ENCODE results near the gene SEL1L. TPM values are rescaled to one million over a fixed set of nuclear protein-coding genes. Genes with fewer than 3 reads are reported as not detected.
"Not testable (repeated sequence)": the region's sequence is repeated elsewhere in the genome, so short reads cannot be mapped to it uniquely, and the experiment has no call there.

Gene SEL1L
- total and polyA plus RNA-seq, 4 donors, result 13.2 to 101 (median 49.2) TPM

DNA sequence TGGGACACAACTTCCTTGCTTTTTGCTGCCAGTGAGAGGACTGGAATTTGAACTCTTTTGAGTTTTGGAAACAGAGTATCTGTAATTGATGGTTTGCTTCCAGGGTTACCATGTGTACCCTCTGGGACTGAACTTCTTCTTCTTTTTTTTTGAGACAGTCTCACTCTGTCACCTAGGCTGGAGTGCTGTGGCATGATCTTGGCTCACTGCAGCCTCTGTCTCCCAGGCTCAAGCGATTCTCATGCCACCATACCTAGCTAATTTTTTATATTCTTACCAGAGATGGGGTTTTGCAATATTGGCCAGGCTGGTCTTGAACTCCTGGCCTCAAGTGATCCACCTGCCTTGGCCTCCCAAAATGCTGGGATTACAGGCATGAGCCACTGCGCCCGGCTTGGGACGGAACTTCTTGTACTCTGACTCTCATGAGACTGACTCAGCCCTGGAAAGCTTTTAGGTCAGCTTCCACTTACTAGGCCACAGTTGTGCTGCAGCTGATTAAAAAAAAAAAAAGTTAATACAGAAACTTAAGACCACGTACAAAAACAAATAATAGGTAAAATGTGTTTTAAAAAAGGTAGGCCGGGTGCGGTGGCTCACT, 15.8 kb downstream of the SEL1L start:
- H3K4me3 ChIP-seq, result no peak overlapping the region
- no peak for ATAC-seq (ENCODE audit: insufficient read depth, low FRiP score)
- TF ChIP-seq, protein P1, sequence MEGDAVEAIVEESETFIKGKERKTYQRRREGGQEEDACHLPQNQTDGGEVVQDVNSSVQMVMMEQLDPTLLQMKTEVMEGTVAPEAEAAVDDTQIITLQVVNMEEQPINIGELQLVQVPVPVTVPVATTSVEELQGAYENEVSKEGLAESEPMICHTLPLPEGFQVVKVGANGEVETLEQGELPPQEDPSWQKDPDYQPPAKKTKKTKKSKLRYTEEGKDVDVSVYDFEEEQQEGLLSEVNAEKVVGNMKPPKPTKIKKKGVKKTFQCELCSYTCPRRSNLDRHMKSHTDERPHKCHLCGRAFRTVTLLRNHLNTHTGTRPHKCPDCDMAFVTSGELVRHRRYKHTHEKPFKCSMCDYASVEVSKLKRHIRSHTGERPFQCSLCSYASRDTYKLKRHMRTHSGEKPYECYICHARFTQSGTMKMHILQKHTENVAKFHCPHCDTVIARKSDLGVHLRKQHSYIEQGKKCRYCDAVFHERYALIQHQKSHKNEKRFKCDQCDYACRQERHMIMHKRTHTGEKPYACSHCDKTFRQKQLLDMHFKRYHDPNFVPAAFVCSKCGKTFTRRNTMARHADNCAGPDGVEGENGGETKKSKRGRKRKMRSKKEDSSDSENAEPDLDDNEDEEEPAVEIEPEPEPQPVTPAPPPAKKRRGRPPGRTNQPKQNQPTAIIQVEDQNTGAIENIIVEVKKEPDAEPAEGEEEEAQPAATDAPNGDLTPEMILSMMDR (IDR thresholded peaks at IDR 0.05; ENCODE audit: control extremely low read depth, extremely low read depth), result no peak
- H3K9me3 ChIP-seq (ENCODE audit: control insufficient read depth in 4 of 4, insufficient read depth in 3 of 4, low read length in 3 of 4), result no peaks in the 10 kb centered on the region
- peaks cover 4 to 25% (median 12%) of the 10 kb centered on the region in 5 donors for H3K4me1 ChIP-seq (ENCODE audit: control insufficient read depth in 5 of 5, insufficient read depth in 5 of 5, low read length in 5 of 5)
- H3K9ac ChIP-seq (ENCODE audit: insufficient read depth in 1 of 2, low read length in 2 of 2), result no peak overlapping the region
- DNase-seq, result no peak
- WGBS, 2 donors, result 70 to 89% methylated on average over 7 of the region's 7 CpGs
- H3K27me3 ChIP-seq (ENCODE audit: control insufficient read depth in 3 of 3, insufficient read depth in 3 of 3, low read length in 2 of 3), result no peaks in the 10 kb centered on the region
- H3K27ac ChIP-seq (ENCODE audit: low read depth in 1 of 2, low read length in 1 of 2), result peak overlapping the region; percentile 59 to 76
- H3K36me3 ChIP-seq (ENCODE audit: control insufficient read depth in 4 of 4, insufficient read depth in 4 of 4, low read length in 4 of 4), result peaks cover 9 to 23% (median 16%) of the 10 kb centered on the region in 4 donors

DNA sequence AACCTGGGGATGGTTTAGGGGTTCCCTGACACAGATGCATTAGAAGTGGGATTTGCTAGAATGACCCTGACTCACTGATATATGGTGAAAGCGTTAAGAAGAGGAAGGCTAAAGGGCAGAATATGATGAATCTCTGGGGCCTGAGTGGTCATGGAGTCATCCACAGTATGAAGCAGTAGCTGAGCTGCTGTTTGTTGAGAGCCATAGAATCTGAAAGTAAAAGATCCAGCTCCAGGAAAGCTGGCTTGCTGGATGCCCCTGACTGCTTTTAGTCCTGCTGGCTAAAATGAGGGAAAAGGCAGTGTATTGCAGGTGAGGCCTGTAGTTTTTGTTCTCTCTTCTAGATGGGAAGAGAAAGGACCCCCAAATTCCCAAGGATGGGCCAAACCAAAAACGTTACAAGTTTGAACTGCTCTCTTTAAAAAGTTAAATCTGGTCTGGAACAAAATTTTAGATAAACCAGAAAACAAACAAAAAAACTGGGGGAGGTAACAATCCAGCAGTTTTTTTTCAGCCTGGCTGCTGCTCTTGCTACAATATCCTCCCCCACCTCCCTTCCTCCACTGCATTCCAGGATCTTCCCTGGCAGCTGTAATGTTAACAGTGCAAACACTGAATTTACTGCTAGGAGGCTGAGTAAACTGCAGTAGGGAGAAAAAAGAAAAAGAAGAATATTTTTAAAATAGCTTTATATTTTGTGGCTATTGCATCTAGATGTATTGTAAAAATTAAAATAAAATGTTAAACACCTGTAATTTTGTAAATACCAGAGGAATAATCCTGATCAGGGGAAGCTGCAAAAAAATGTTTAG, 16.5 kb downstream of the SEL1L start:
- ATAC-seq (ENCODE audit: insufficient read depth, low FRiP score) (no peak), DNase-seq (peak; percentile 68 to 86 (median 71))
- TF ChIP-seq, protein P1 (IDR thresholded peaks at IDR 0.05; ENCODE audit: control extremely low read depth, extremely low read depth), result no peak
- Histone ChIP-seq H3K4me1 (ENCODE audit: control insufficient read depth in 5 of 5, insufficient read depth in 5 of 5, low read length in 5 of 5) (peaks cover 4 to 25% (median 12%) of the 10 kb centered on the region in 5 donors), H3K27me3 (ENCODE audit: control insufficient read depth in 3 of 3, insufficient read depth in 3 of 3, low read length in 2 of 3) (no peaks in the 10 kb centered on the region), H3K9ac (ENCODE audit: insufficient read depth in 1 of 2, low read length in 2 of 2) (peak overlapping the region in 1 of 2 donors; percentile 24), H3K9me3 (ENCODE audit: control insufficient read depth in 4 of 4, insufficient read depth in 3 of 4, low read length in 3 of 4) (no peaks in the 10 kb centered on the region), H3K4me3 (no peak overlapping the region), H3K36me3 (ENCODE audit: control insufficient read depth in 4 of 4, insufficient read depth in 4 of 4, low read length in 4 of 4) (peaks cover 11 to 24% (median 14%) of the 10 kb centered on the region in 4 donors), H3K27ac (ENCODE audit: low read depth in 1 of 2, low read length in 1 of 2) (peak overlapping the region; percentile 10 to 76)
- 49 to 68% methylated on average over 2 of the region's 2 CpGs for WGBS, 2 donors

DNA sequence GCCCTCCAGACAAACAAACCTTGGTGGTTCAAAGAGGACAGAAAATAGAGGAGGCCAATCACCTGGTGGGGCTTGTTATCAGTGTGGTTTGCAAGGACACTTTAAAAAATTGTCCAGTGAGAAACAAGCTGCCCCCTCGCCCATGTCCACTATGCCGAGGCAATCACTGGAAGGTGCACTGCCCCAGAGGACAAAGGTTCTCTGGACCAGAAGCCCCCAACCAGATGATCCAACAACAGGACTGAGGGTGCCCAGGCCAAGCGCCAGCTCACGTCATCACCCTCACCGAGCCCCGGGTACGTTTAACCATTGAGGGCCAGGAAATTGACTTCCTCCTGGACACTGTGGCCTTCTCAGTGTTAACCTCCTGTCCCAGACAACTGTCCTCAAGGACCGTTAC, 17.7 kb downstream of the SEL1L start:
- DNase-seq, result not testable (repeated sequence)
- Histone ChIP-seq H3K36me3 (ENCODE audit: control insufficient read depth in 4 of 4, insufficient read depth in 4 of 4, low read length in 4 of 4) (peaks cover 7 to 27% (median 14%) of the 10 kb centered on the region in 4 donors), H3K4me1 (ENCODE audit: control insufficient read depth in 5 of 5, insufficient read depth in 5 of 5, low read length in 5 of 5) (peaks cover 4 to 31% (median 12%) of the 10 kb centered on the region in 5 donors)

DNA sequence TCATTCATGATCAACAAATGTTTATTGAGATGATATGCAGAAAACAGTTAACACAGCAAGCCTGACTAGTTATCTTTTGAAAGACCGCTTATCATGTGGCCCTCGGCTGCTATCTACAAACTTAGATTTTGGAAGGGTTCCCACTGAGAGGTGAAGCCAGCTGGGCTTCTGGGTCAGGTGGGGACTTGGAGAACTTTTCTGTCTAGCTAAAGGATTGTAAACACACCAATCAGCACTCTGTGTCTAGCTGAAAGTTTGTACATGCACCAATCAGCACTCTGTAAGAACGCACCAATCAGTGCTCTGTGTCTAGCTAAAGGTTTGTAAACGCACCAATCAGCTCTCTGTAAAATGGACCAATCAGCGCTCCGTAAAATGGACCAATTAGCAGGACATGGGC, 20.8 kb downstream of the SEL1L start:
- 88 to 93% methylated on average over 6 of the region's 6 CpGs for WGBS, 2 donors
- Histone ChIP-seq H3K4me1 (ENCODE audit: control insufficient read depth in 5 of 5, insufficient read depth in 5 of 5, low read length in 5 of 5) (peaks cover 4 to 23% (median 7%) of the 10 kb centered on the region in 5 donors), H3K36me3 (ENCODE audit: control insufficient read depth in 4 of 4, insufficient read depth in 4 of 4, low read length in 4 of 4) (peaks cover 10 to 18% (median 11%) of the 10 kb centered on the region in 4 donors)
- not testable (repeated sequence) for H3K4me3 ChIP-seq; H3K9me3 ChIP-seq (ENCODE audit: control insufficient read depth in 4 of 4, insufficient read depth in 3 of 4, low read length in 3 of 4); H3K27me3 ChIP-seq (ENCODE audit: control insufficient read depth in 3 of 3, insufficient read depth in 3 of 3, low read length in 2 of 3); ATAC-seq (ENCODE audit: insufficient read depth, low FRiP score); H3K27ac ChIP-seq (ENCODE audit: low read depth in 1 of 2, low read length in 1 of 2); H3K9ac ChIP-seq (ENCODE audit: insufficient read depth in 1 of 2, low read length in 2 of 2); DNase-seq

More for the DNA sequence above, 17.7 kb downstream of the SEL1L start:
- ATAC-seq (ENCODE audit: insufficient read depth, low FRiP score); H3K9ac ChIP-seq (ENCODE audit: insufficient read depth in 1 of 2, low read length in 2 of 2); H3K27me3 ChIP-seq (ENCODE audit: control insufficient read depth in 3 of 3, insufficient read depth in 3 of 3, low read length in 2 of 3); H3K4me3 ChIP-seq; H3K9me3 ChIP-seq (ENCODE audit: control insufficient read depth in 4 of 4, insufficient read depth in 3 of 4, low read length in 3 of 4); H3K27ac ChIP-seq (ENCODE audit: low read depth in 1 of 2, low read length in 1 of 2): not testable (repeated sequence)
- 83 to 88% methylated on average over 8 of the region's 8 CpGs for WGBS, 2 donors

Data from lung (tissue), 12 donors.